ENCODE measurements around the gene PTPRM. TPM values are rescaled to one million over a fixed set of nuclear protein-coding genes. Genes with fewer than 3 reads are reported as not detected.

Gene PTPRM
- total RNA-seq, 1 experiment from 2014 or later: 45.6 TPM

- no peaks in the 10 kb centered on the region for H3K79me2 ChIP-seq (ENCODE audit: low read length)
- TF ChIP-seq, protein P1, sequence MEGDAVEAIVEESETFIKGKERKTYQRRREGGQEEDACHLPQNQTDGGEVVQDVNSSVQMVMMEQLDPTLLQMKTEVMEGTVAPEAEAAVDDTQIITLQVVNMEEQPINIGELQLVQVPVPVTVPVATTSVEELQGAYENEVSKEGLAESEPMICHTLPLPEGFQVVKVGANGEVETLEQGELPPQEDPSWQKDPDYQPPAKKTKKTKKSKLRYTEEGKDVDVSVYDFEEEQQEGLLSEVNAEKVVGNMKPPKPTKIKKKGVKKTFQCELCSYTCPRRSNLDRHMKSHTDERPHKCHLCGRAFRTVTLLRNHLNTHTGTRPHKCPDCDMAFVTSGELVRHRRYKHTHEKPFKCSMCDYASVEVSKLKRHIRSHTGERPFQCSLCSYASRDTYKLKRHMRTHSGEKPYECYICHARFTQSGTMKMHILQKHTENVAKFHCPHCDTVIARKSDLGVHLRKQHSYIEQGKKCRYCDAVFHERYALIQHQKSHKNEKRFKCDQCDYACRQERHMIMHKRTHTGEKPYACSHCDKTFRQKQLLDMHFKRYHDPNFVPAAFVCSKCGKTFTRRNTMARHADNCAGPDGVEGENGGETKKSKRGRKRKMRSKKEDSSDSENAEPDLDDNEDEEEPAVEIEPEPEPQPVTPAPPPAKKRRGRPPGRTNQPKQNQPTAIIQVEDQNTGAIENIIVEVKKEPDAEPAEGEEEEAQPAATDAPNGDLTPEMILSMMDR (conservative IDR thresholded peaks at IDR 0.05; ENCODE audit: low read depth, low read length): no peak
- no peak for TF ChIP-seq EZH2phosphoT487 (IDR thresholded peaks at IDR 0.05; ENCODE audit: borderline replicate concordance, low read length)
- TF ChIP-seq EZH2 (IDR thresholded peaks at IDR 0.05; ENCODE audit: low read length, unreplicated experiment): no peak
- intact Hi-C loops (cut with micrococcal nuclease): no loop called here
- no TSS peak for BruUV-seq (replicated peaks)
- no peak overlapping the region for H3K27ac ChIP-seq (ENCODE audit: low read length)
- H3K36me3 ChIP-seq (ENCODE audit: low read depth, low read length): no peaks in the 10 kb centered on the region
- no peaks in the 10 kb centered on the region for H3K4me1 ChIP-seq (ENCODE audit: insufficient read depth, low read length)
- no peak overlapping the region for H2AFZ ChIP-seq (ENCODE audit: low read length)
- no peaks in the 10 kb centered on the region for H3K9me3 ChIP-seq (ENCODE audit: low read length)
- ChIA-PET CTCF (no interaction called here), POLR2A (ENCODE audit: unreplicated experiment) (no interaction called here)
- no peaks in the 10 kb centered on the region for H3K27me3 ChIP-seq (ENCODE audit: low read length)
- H3K9me2 ChIP-seq (replicated peaks; ENCODE audit: low read length): no peaks in the 10 kb centered on the region
- no peaks in the 10 kb centered on the region for H4K20me1 ChIP-seq (ENCODE audit: low read length)
- no peak overlapping the region for H3K4me2 ChIP-seq (ENCODE audit: low read length)
- no peak for ATAC-seq
- no peak overlapping the region for H3K4me3 ChIP-seq (ENCODE audit: low read length)
- no peaks in the 10 kb centered on the region for H3F3A ChIP-seq (ENCODE audit: low read length, unreplicated experiment)
- H3K9ac ChIP-seq (ENCODE audit: low read length): no peak overlapping the region
- no peak for DNase-seq
Observed at GRCh38 chr18:8029731-8030130, 462.6 kb downstream of the PTPRM start.

DNA sequence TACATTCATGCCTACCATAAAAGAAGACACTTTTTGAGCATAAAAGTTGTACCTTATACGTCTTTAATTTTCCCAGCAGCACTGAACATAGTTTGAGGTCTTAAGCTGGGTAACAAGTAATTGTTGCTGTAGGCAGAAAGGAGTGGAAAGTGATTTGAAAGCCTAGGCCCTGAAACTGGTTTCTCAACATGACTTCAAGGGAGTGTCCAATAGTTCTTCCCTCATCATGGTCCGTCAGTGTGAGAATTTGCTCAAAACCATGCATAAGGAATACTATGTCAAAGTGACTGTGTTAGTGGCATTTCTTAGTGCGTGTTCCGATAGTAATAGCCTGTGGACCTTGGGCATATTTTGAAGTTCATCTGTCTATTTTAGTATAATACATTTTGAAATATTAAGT is 463.1 kb downstream of the PTPRM start:
- no peak for ATAC-seq
- H3K27ac ChIP-seq (ENCODE audit: low read length): no peak overlapping the region
- H3K27me3 ChIP-seq (ENCODE audit: low read length): no peaks in the 10 kb centered on the region
- no peak overlapping the region for H3K4me2 ChIP-seq (ENCODE audit: low read length)
- no peaks in the 10 kb centered on the region for H4K20me1 ChIP-seq (ENCODE audit: low read length)
- no peaks in the 10 kb centered on the region for H3K9me3 ChIP-seq (ENCODE audit: low read length)
- H3K4me3 ChIP-seq (ENCODE audit: low read length): no peak overlapping the region
- CTCF ChIA-PET: no interaction called here
- H3K79me2 ChIP-seq (ENCODE audit: low read length): no peaks in the 10 kb centered on the region
- DNase-seq: no peak
- no peak overlapping the region for H2AFZ ChIP-seq (ENCODE audit: low read length)
- intact Hi-C loops (cut with micrococcal nuclease): no loop called here
- H3K4me1 ChIP-seq (ENCODE audit: insufficient read depth, low read length): no peaks in the 10 kb centered on the region
- BruUV-seq (replicated peaks): no TSS peak
- no peaks in the 10 kb centered on the region for H3K9me2 ChIP-seq (replicated peaks; ENCODE audit: low read length)
- POLR2A ChIA-PET (ENCODE audit: unreplicated experiment): no interaction called here
- no peaks in the 10 kb centered on the region for H3K36me3 ChIP-seq (ENCODE audit: low read depth, low read length)
- no peak for TF ChIP-seq EZH2 (IDR thresholded peaks at IDR 0.05; ENCODE audit: low read length, unreplicated experiment)
- TF ChIP-seq EZH2phosphoT487 (IDR thresholded peaks at IDR 0.05; ENCODE audit: borderline replicate concordance, low read length): no peak
- TF ChIP-seq, protein P1 (conservative IDR thresholded peaks at IDR 0.05; ENCODE audit: low read depth, low read length): no peak
- no peak overlapping the region for H3K9ac ChIP-seq (ENCODE audit: low read length)
- H3F3A ChIP-seq (ENCODE audit: low read length, unreplicated experiment): no peaks in the 10 kb centered on the region

DNA sequence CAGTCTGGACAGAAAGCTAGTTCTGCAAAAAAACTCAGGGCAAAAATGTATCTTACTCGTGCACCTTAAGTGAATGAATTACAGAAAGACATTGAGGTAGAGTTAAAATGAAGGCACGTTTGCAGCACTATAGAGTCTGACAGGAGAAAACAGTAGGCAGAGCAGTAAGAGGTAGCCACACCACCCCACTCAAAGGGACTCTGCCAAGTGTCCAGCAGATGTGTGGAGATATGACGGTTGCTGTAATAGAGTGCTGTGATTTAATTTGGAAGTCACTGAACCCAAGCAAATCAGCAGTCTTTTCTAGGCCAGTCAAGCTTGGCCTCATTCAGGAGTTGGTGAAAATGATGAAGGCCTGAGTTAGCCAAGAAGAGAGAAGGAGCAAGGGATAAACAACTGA is 464.4 kb downstream of the PTPRM start:
- H3K79me2 ChIP-seq (ENCODE audit: low read length): no peaks in the 10 kb centered on the region
- DNase-seq: no peak
- H4K20me1 ChIP-seq (ENCODE audit: low read length): no peaks in the 10 kb centered on the region
- ChIA-PET CTCF (no interaction called here), POLR2A (ENCODE audit: unreplicated experiment) (no interaction called here)
- no peak for ATAC-seq
- no peak overlapping the region for H3K4me3 ChIP-seq (ENCODE audit: low read length)
- intact Hi-C loops (cut with micrococcal nuclease): no loop called here
- H3K9me3 ChIP-seq (ENCODE audit: low read length): no peaks in the 10 kb centered on the region
- no peaks in the 10 kb centered on the region for H3K36me3 ChIP-seq (ENCODE audit: low read depth, low read length)
- no peaks in the 10 kb centered on the region for H3K9me2 ChIP-seq (replicated peaks; ENCODE audit: low read length)
- no peak overlapping the region for H3K9ac ChIP-seq (ENCODE audit: low read length)
- BruUV-seq (replicated peaks): no TSS peak
- H3K4me2 ChIP-seq (ENCODE audit: low read length): no peak overlapping the region
- H3K27ac ChIP-seq (ENCODE audit: low read length): no peak overlapping the region
- H3F3A ChIP-seq (ENCODE audit: low read length, unreplicated experiment): no peaks in the 10 kb centered on the region
- no peak overlapping the region for H2AFZ ChIP-seq (ENCODE audit: low read length)
- H3K27me3 ChIP-seq (ENCODE audit: low read length): no peaks in the 10 kb centered on the region
- TF ChIP-seq, protein P1 (conservative IDR thresholded peaks at IDR 0.05; ENCODE audit: low read depth, low read length): no peak
- TF ChIP-seq EZH2 (IDR thresholded peaks at IDR 0.05; ENCODE audit: low read length, unreplicated experiment): no peak
- TF ChIP-seq EZH2phosphoT487 (IDR thresholded peaks at IDR 0.05; ENCODE audit: borderline replicate concordance, low read length): no peak
- no peaks in the 10 kb centered on the region for H3K4me1 ChIP-seq (ENCODE audit: insufficient read depth, low read length)
